ENCODE data around the gene PTOV1. TPM values are rescaled to one million over a fixed set of nuclear protein-coding genes. Genes with fewer than 3 reads are reported as not detected.

The PTOV1 gene
- total RNA-seq, 1 experiment from 2014 or later = 296 TPM

GRCh38 chr19:49812997-49813861 lies 37.7 kb upstream of the PTOV1 start, which contains the start of gene FUZ (continued):
- TF ChIP-seq STAT6 (CRISPR knock-in tag; conservative IDR thresholded peaks at IDR 0.05; ENCODE audit: low read depth) = no peak
- TF ChIP-seq ZNF281 (CRISPR knock-in tag; IDR thresholded peaks at IDR 0.05) = no peak
- 0 out of 2 replicates have a peak, but pooled peaks have one; percentile 44 for TF ChIP-seq SP1 (CRISPR knock-in tag; conservative IDR thresholded peaks at IDR 0.05)
- TF ChIP-seq RORB (CRISPR knock-in tag; IDR thresholded peaks at IDR 0.05) = no peak
- no peak for TF ChIP-seq ATF1 (CRISPR knock-in tag; IDR thresholded peaks at IDR 0.05)
- peak; percentile 91 for TF ChIP-seq E2F5 (CRISPR knock-in tag; IDR thresholded peaks at IDR 0.05)
- no peak for TF ChIP-seq KAT7 (CRISPR knock-in tag; IDR thresholded peaks at IDR 0.05; ENCODE audit: borderline replicate concordance)
- TF ChIP-seq EMX1 (CRISPR knock-in tag; IDR thresholded peaks at IDR 0.05) = no peak
- TF ChIP-seq GRHL2 (CRISPR knock-in tag; IDR thresholded peaks at IDR 0.05; ENCODE audit: insufficient replicate concordance, severe bottlenecking) = no peak
- TF ChIP-seq CTCF (IDR thresholded peaks at IDR 0.05) = no peak
- TF ChIP-seq ZNF138 (CRISPR knock-in tag; conservative IDR thresholded peaks at IDR 0.05) = no peak
- TF ChIP-seq ZNF512 (CRISPR knock-in tag; IDR thresholded peaks at IDR 0.05; ENCODE audit: borderline replicate concordance) = no peak
- TF ChIP-seq SOX15 (CRISPR knock-in tag; IDR thresholded peaks at IDR 0.05) = no peak
- no peak for TF ChIP-seq IRF2 (CRISPR knock-in tag; IDR thresholded peaks at IDR 0.05; ENCODE audit: borderline replicate concordance, low read depth)
- TF ChIP-seq FOXJ3 (CRISPR knock-in tag; IDR thresholded peaks at IDR 0.05; ENCODE audit: borderline replicate concordance) = no peak; the same call in 1 of the 2 replicates
- no peak for TF ChIP-seq ZMAT4 (CRISPR knock-in tag; IDR thresholded peaks at IDR 0.05)
- no peak for TF ChIP-seq NR1H2 (CRISPR knock-in tag; IDR thresholded peaks at IDR 0.05)
- TF ChIP-seq ZNF396 (CRISPR knock-in tag; IDR thresholded peaks at IDR 0.05; ENCODE audit: borderline replicate concordance) = no peak
- TF ChIP-seq HMGXB4 (CRISPR knock-in tag; IDR thresholded peaks at IDR 0.05) = no peak
- TF ChIP-seq CBFB (CRISPR knock-in tag; IDR thresholded peaks at IDR 0.05; ENCODE audit: low read depth) = no peak
- no peak for TF ChIP-seq E2F1 (CRISPR knock-in tag; IDR thresholded peaks at IDR 0.05)
- TF ChIP-seq IRF1 (CRISPR knock-in tag; IDR thresholded peaks at IDR 0.05) = no peak; the same call in 1 of the 2 replicates

Data from WTC11 (cell line).